Mammary epithelial cell (primary cell): ENCODE results near the gene WDR64.

Experiments used
- CTCF ChIP-seq, 2 donors: IDR thresholded peaks in 1 of 2; conservative IDR thresholded peaks in 1 of 2; 2 replicates each; pipeline ENCODE4 v1.5.1; 2011 to 2012; ENCODE audit warnings: inconsistent platforms in 2 of 2, low read length in 2 of 2, mild to moderate bottlenecking in 2 of 2, control low read depth in 1 of 2, low read depth in 1 of 2; ENCODE audit not compliant: insufficient read depth in 1 of 2; ENCODE audit errors: extremely low read depth in 1 of 2
- EZH2 ChIP-seq: IDR thresholded peaks from 2 replicates; pipeline ENCODE4 v1.6.1; 2012; ENCODE audit warnings: low read length, inconsistent platforms, borderline replicate concordance

GRCh38 chr1:241654019-241654418 lies 1.9 kb downstream of the WDR64 start:
- TF ChIP-seq CTCF (conservative IDR thresholded peaks at IDR 0.05 in 1 of 2, IDR thresholded peaks at IDR 0.05 in 1 of 2; ENCODE audit: extremely low read depth in 1 of 2, insufficient read depth in 1 of 2, low read depth in 1 of 2, low read length in 2 of 2) (no peak), EZH2 (no peak)
